Measurements from ENCODE around the gene DIS3L2. TPM values are rescaled to one million over a fixed set of nuclear protein-coding genes. Genes with fewer than 3 reads are reported as not detected.

The DIS3L2 gene
- total RNA-seq, 1 donor = 24.9 TPM

DNA sequence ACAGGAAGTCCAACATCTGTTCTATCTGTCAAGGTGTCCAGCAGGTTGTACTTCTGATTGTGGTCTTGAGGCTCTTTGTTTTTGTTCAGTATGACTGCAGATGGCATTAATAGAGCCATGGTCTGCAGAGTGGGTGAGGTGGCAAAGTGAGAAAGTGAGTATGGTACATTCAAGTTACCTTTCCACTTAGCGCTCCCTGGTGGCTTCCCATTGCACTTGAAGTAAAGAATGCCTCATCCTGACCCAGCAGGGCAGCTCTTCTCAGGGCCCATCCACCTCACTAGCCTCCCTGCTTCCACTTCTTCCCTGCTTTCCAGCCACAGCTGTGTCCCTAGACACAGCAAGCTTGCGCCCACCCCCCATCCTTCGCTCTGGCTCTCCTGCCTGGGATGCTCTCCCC lies 269.0 kb downstream of the DIS3L2 start:
- DNase-seq (ENCODE audit: low read depth) = peak; percentile 4
- TF ChIP-seq, protein P1, sequence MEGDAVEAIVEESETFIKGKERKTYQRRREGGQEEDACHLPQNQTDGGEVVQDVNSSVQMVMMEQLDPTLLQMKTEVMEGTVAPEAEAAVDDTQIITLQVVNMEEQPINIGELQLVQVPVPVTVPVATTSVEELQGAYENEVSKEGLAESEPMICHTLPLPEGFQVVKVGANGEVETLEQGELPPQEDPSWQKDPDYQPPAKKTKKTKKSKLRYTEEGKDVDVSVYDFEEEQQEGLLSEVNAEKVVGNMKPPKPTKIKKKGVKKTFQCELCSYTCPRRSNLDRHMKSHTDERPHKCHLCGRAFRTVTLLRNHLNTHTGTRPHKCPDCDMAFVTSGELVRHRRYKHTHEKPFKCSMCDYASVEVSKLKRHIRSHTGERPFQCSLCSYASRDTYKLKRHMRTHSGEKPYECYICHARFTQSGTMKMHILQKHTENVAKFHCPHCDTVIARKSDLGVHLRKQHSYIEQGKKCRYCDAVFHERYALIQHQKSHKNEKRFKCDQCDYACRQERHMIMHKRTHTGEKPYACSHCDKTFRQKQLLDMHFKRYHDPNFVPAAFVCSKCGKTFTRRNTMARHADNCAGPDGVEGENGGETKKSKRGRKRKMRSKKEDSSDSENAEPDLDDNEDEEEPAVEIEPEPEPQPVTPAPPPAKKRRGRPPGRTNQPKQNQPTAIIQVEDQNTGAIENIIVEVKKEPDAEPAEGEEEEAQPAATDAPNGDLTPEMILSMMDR (IDR thresholded peaks at IDR 0.05; ENCODE audit: insufficient read depth, low read length) = no peak
- H3K4me3 ChIP-seq (ENCODE audit: low read depth, low read length) = no peak overlapping the region

DNA sequence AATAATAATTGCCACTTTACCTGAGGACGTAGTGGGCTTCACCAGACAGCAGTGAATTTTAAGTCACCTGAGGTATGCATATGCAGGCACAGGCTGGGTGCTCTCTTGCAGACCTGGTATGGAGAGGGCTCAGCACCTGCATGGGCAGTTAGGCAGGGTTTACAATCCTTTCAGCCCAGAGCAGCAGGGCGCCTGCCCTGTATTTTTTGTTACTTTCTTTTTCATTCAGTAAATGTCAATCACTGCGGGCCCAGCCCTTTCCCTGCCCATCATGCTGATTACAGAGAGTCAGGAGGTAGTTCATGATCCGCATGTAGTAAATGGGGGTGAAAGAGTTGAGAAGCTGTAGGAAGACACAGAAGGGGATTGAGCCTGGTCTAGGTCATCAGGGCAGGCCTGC lies 270.0 kb downstream of the DIS3L2 start:
- H3K4me3 ChIP-seq (ENCODE audit: low read depth, low read length) = no peak overlapping the region
- no peak for DNase-seq (ENCODE audit: low read depth)
- TF ChIP-seq, protein P1 (IDR thresholded peaks at IDR 0.05; ENCODE audit: insufficient read depth, low read length) = no peak

GRCh38 chr2:232232915-232233314 lies 271.4 kb downstream of the DIS3L2 start:
- no peak overlapping the region for H3K4me3 ChIP-seq (ENCODE audit: low read depth, low read length)

GRCh38 chr2:232234922-232235615 lies 273.6 kb downstream of the DIS3L2 start:
- no peak for DNase-seq (ENCODE audit: low read depth)
- H3K4me3 ChIP-seq (ENCODE audit: low read depth, low read length) = no peak overlapping the region
- TF ChIP-seq, protein P1 (IDR thresholded peaks at IDR 0.05; ENCODE audit: insufficient read depth, low read length) = no peak

More at GRCh38 chr2:232232915-232233314, 271.4 kb downstream of the DIS3L2 start:
- TF ChIP-seq, protein P1 (IDR thresholded peaks at IDR 0.05; ENCODE audit: insufficient read depth, low read length) = no peak
- DNase-seq (ENCODE audit: low read depth) = no peak

- DNase-seq (ENCODE audit: low read depth) = no peak
- TF ChIP-seq, protein P1 (IDR thresholded peaks at IDR 0.05; ENCODE audit: insufficient read depth, low read length) = no peak
- no peak overlapping the region for H3K4me3 ChIP-seq (ENCODE audit: low read depth, low read length)
Measured at GRCh38 chr2:232235716-232236115, 274.2 kb downstream of the DIS3L2 start.

DNA sequence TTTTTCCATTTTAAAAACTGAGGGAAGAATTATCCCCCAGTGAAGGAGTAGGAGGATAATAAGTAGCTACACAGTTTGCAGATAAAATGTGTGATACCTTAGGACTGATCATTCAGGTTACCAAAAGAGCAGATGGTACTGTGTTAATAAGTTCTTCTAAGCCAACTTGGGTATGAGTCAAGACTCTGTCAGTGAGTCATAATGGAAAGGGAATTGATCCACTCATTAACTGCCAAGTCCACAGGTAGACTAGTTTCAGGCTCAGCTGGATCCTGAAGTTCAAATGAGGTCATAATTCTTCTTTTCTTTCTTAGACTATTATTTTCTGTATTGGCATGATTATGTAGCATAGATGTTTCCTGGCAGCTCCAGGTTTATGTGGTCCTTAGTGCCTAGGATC lies 274.7 kb downstream of the DIS3L2 start:
- DNase-seq (ENCODE audit: low read depth) = no peak
- no peak overlapping the region for H3K4me3 ChIP-seq (ENCODE audit: low read depth, low read length)
- TF ChIP-seq, protein P1 (IDR thresholded peaks at IDR 0.05; ENCODE audit: insufficient read depth, low read length) = no peak

DNA sequence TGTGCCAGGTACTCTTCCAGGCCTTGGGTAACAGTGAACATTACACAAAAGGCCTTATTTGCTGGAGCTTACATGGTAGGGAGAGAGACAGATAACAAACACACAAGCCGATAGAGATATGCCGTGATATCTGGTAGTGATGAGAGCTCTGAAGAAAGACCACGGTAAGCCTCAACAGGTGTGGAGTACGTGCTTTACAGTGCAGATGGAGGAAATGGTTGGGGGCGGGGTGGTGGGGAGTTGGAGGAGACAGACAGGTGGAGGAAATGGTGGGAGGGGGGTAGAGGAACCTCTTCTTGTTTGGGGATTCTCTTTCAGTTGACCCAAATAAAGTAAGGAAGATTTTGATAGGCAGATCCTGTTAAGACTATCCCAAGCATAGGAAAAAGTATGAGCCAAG lies 276.0 kb downstream of the DIS3L2 start:
- TF ChIP-seq, protein P1 (IDR thresholded peaks at IDR 0.05; ENCODE audit: insufficient read depth, low read length) = no peak
- DNase-seq (ENCODE audit: low read depth) = no peak
- no peak overlapping the region for H3K4me3 ChIP-seq (ENCODE audit: low read depth, low read length)

All from fibroblast of the aortic adventitia (primary cell).